ENCODE results near the gene KCNH2.

DNA sequence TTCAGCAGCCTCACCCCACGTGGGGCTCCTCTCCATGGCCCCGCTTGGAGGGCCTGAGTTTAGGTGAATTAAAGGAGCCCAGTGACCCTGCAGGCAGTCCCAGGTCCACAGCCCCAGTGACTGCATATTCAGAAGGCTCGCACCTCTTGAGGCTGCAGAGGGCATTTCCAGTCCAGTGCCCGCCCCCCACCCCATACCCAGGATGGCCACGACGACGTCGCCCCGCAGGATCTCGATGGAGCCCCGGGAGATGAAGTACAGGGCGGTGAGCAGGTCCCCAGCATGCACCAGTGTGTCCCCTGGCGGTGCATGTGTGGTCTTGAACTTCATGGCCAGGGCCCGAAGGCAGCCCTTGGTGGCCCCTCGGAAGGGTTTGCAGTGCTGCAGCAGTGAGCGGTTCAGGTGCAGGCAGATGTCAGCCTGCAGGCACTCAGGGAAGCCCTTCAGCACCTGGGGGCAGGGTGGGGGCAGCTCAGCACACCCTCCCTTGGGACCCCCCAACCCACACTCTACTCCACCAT lies 28.1 kb downstream of the KCNH2 start:
- TF ChIP-seq CTCF (IDR thresholded peaks at IDR 0.05) (no peak), ZFX (IDR thresholded peaks at IDR 0.05; ENCODE audit: borderline replicate concordance) (no peak)
